ENCODE results near the gene KLHDC8B.

GRCh38 chr3:49181351-49181750 lies 10.0 kb downstream of the KLHDC8B start:
- TF ChIP-seq CTCF (IDR thresholded peaks at IDR 0.05), result no peak
- no peak for TF ChIP-seq POLR2A (IDR thresholded peaks at IDR 0.05)
